NCI-H69 (cell line): ENCODE data around the gene IFNG-AS1.

Experiments
- DNase-seq: peaks from one replicate; lab custom pipeline; 2025; lab: John Stamatoyannopoulos, UW

The IFNG-AS1 gene

DNA sequence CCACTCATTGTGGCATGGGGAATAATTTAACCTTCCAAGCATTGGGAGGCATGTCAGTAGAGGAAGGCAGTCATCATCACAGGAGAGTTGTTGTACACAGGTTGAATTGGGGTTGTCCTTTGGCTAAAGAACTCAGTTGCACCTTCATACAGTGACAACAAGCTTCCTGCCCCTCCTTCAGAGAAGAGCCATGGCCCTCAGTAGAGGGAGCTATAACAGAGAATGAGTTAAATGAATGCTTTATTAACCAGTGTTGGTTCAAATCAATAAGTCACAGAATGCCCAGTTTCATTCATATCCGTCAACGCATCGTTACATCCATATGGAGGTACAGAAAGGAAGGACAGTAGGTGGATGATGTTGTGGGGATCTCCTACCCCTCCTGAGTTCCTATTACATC is 4.8 kb downstream of the IFNG-AS1 start:
- DNase-seq = peak; percentile 3

DNA sequence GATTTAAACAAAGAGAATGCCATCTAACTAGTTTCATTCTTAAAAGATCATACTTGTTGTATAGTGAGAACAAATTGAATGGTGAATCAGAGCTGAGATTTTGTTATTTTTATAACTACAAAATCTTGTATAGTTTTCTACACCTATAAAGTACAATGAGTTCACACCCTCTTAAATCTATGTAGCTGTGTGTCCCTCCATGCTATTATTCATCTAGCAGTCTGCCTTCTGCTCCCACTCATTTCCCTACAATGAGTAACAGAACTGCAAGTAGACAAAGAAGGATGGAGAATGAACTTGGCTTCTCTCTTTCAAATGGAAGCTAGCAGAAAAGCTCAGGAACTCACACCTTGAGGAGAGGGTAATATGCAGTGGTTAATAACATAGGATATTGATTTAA is 7.1 kb downstream of the IFNG-AS1 start:
- DNase-seq = no peak

DNA sequence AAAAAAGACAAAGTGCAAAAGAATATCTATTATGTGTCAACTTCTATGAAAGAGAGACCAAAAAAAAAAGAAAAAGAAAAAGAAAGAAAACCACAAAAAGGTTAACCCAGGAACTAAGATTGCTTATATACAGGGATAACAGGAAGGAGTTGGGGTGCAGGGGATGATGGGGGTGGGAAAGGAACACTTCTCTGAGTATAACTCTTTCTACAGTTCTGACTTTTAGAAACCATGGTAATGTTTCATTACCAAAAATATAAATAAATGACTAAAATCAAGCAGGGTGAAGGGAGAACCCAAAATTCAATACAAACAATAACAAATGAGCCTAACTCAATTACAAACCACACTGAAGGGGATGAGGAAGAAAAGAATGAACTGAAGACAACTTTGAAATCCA is 9.1 kb downstream of the IFNG-AS1 start:
- no peak for DNase-seq

DNA sequence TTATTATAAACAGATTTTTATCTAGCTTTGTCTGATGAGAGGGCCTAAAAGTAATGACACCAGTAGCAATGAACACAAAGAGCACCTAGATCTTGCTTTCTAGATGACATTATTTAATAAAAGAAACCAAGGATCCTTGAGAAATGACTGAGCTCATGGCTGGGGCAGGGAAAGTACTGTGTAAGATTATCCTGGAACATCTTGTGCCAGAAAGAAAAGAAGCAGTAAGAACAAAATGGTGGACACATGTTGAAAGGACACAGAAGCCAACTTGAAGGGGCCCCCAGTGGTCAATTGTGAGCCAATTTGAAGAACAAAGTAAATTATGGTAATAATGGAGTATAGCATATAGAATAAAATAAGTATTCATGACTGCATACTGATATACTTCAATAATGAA is 10.0 kb downstream of the IFNG-AS1 start:
- DNase-seq = no peak

DNA sequence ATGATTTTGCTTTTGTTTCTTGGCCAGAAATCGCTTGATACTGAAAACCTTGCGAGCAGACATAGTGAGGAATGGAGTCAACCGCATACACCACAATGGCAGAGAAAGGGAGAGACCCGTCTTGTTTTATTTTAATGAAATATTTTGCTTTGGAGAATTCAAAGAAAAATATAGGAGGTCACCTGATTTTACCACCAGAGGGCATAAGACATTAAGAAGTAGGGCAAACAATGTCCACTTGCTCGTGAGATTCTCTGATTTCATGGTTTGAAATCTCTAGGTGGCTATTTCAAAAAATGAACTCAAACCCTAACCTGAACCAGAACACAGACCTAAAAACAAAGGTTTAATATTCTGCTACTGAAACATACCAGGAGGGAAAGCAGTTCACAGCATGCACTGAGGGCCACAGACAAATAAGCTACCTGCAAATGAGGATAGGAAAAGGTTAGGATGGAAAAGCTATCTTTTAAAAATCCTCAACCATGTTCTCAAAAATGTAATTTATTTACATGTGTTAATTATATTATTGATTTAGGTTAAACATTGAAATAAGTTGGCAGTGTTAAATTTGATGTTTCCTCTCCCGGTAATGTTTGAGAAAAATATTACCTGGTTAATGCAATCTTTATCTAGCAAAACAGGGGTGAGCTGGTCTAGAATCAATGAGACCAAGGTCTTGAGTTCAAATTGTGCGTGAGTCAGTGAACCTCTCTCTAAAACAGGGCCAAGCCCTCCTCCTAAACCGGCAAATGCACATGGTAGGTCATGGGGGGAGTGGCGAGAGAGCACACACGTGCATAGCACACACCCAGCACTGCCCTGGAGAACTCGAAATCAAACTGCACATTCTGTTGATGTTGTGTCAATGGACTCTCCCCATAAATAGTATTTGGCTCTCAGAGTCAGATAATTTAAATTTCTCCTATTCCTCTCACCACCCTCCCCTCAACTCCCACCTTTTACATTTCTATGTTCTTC is 12.5 kb downstream of the IFNG-AS1 start:
- peak; percentile 48 for DNase-seq

DNA sequence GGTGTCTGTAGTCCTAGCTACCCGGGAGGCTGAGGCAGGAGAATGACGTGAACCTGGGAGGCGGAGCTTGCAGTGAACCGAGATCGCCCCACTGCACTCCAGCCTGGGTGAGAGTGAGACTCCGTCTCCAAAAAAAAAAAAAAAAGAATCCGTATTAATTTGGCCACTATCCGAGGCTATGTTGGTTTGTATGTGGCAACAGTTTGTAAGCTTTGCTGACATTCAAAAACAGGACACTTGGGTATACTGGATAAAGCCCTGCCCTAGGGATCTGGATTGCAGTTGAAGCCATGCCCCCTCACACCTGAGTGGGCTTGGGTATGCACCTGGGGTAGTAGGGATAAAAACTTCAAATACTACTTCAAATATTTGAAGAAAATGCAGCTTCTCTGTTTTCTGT is 14.5 kb downstream of the IFNG-AS1 start:
- no peak for DNase-seq

DNA sequence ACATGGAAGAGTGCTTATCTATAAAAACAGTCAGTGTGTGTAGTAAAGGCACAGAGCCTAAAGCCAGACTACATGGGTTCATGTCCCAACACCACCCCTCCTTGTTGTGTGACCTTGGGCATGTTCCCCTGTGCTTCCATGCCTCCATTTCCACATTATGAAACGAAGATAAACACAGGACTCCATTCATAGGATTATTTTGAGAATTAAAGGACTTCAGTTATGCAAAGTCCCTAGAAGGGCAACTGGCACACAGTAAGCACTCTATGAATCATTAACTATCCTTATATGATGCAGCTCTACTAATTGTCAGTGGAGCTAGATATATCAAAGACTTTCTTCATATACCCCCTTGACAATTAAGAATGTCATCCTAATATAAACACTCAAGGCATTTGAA is 17.8 kb downstream of the IFNG-AS1 start:
- DNase-seq = no peak

DNA sequence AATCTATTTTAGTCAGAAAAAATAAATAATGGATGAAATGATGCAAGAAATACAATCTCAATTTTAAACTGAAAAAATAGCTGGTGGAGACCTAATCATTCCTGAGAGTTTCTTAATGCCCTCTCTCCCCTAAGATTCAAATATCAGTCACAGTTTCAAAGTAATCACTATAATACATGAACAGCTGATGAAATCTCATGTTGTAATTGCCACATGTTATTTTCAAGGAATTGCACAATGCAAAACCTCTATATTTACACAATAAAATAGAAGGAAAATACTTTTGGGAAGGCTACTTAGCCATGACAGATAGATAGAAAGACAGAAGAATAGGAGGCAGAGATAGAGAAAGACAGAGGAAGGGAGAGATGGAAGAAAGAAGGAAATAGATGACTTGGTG is 18.2 kb downstream of the IFNG-AS1 start:
- no peak for DNase-seq

DNA sequence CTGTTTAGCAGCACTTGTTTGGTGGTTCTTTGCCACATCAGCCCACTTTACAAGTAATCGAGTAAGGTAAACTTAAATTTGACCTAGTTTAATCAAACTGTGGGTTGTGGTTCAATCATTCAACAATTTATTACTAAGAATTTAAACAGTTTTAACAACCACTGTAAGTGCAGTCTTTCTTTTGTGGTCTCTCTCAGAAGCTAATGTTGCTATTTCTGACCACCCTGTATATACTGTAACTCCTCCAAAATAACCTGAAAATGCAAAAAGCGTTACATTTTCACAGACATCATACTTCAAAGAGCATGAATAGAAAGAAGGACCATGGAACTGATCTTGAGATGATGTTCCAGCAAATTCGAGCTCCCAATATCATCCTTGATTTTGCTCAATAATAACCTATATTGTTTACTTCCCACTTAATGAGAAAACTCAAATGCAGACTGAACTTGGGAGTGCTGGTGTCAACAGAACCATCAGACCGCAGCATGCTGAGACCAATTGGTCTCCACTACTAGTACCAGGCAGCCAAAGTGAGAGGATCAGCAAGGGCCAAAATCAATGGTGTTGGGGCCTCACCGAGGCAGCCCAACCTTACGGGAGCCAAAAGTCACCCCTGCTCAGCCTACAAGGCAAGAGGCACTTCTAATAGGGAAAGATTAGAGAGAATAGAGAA is 22.1 kb downstream of the IFNG-AS1 start:
- DNase-seq = no peak

DNA sequence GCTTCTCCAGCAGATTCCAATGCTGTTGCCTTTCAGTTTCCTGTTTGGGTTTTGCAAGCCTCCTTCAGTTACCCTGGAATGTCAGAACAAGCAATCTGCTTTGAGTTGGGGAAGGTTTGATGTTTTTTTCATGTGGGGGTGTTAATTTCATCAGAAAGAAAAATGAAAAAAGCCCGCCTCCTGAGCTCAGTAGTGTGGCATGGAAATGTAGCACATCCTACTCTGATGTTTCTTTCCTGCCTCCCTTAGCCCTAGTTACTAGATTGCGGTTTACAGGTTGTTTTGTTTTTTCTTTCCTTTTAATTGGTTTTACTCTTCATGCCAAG is 22.6 kb downstream of the IFNG-AS1 start:
- DNase-seq = no peak

DNA sequence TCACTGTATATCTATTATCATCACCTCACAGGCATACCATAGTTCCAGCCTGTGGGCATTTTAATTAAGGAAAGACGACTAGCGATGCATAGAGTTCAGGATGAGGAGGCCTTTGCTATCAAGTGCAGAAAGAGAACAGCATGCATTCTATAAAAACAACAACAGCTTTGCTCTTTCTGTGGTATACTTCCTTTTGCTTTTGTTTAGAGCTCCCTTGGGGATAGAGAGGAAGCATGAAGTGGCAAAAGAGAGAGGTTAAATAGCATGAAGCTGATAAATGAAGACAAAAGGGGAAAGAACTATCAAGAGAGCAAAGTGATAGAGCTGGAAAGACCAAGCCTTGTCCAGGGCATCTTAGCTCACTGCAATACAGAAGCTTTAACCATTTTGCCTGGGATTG is 23.5 kb downstream of the IFNG-AS1 start:
- peak; percentile 44 for DNase-seq

DNA sequence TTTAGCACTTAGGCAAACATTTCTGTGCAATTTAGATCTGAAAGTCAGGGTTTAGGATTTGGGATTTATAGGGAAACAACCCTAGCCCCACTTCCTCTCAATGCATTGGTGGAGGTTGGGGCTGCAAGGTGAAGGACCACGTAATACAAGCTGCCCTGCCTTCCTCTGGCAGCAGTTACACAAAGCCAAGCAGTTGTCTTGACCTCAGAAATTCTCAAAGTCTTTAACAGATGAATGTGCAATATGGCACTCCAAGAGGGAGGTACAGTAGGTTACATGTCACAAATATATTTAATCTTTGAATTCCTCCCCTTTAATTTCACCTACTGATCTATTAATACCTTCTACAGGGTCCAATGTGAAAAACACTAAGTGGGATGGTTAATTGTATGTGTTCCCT is 23.9 kb downstream of the IFNG-AS1 start:
- DNase-seq = no peak

DNA sequence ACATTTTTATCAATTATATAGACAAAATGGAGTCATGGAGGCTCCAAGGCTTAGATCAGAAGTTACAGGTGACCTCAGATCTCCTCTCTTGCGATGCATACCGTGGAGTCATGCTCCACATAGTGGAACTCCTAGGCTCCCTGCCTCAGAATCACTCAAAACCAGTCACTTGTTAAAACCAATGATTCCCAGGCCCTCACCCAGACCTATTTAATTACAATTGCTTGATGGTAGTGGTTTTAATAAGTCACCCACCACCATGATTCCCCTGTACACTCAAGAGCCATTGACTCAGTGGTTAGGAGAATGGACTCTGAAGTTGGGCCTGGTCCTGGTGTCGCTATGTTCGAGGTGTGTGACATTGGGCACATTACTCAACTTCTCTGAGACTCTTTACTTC is 26.9 kb downstream of the IFNG-AS1 start:
- DNase-seq = no peak

DNA sequence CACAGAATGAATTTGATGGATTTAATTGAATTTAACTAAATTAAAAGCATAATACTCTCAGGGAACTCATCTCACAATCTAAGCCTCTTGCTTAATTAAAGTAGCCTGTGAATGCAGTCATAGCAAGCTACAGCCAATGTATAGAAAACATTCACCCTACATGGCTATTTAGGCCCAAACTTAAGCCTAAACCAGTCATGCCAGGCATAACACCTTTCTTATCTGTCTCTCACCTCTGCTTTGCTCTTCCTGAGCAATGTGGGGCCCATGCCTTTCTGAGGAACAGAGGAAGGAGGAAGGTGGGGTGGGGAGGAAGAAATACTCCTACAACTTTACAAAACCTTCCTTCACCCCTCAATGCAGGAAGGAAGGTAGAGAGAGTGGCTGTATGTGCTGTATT is 29.1 kb downstream of the IFNG-AS1 start:
- DNase-seq = no peak

DNA sequence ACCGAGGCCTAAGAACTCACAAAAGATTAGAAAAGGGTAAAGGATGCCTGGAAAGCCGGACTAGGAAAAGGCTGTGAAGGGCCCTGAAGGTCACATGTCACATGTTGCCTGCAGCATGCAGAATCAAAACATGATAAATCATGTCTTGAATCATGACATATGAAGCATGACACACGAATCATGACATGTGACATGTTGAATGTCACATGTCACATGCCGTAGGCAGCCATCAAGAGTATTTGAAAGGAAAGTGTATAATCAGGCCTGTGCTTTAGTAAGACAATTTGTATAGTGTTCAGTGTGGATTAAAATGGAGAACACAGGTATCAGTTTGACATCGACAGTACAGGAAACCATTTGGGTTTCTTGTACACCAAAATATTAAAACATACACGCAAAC is 30.8 kb downstream of the IFNG-AS1 start:
- no peak for DNase-seq

DNA sequence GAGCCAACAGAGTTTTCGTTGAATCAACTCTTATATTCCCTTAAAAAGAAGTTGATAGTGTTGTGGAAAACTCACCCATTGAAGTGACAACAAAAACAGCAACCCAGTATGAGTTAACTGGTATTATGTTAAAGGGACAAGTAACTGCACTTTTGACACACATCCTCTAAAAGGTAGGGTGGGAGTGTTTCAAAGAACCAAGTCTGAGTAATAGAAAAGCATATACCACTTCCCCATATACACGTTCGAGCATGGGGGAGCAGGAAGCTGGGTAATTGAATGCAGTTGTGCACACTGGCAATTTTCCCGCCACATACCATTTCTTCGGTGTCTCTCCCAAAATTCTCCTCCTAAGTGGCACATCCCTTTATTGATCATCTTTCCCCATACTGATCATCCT is 31.5 kb downstream of the IFNG-AS1 start:
- no peak for DNase-seq

DNA sequence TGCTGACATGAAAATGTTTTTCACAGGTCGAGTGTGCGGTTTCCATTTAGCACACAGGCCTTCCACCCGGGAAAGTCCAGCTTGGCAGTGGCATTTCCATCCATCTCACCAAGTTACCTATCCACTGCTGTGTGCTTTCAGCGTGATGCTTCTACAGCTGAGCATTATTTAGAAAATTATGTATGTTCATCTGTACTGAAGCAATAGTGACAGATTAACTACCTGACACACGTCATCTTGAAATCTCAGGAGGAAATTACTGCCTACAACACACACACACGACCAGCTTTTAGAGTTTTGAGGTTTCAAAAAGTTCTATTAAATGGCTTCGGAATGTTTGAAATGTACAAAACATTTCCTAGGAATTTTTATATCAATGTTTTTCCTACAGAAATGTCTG is 39.4 kb downstream of the IFNG-AS1 start:
- DNase-seq = no peak

DNA sequence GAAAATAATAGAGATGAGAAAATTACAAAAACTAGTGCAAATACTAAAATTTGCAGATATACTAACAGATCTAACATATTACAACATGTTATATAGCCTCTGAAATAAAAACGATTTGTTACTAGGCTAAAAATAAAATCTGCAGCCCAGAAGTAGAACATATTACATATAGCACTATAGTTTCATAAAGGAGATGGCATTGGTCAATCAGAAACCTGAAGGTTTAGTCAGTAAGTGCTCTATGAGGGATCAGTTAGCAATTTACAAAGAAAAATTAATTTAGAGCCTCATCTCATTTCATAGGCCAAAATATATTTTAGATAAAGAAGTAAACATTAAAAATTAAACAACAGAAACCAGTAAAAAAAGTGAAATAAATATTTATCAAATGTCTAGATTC is 41.0 kb downstream of the IFNG-AS1 start:
- no peak for DNase-seq

DNA sequence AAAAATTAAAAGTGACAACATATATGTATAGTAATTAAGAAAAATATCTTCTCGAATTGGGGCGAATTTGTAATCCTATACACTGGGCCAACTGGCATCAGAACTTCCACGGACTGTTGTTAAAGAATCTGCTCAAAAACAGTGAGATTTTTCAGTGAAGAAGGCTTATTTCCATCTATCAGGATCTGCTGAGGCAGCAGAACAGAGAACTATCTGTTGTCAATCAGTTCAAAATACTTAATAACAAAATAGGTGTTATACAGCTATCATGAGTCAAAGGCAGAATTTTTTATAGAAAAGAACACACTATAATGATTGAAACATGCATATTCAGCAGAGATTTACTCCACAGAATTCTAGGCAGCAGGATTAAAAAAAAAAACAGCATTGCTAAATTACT is 41.9 kb downstream of the IFNG-AS1 start:
- no peak for DNase-seq

DNA sequence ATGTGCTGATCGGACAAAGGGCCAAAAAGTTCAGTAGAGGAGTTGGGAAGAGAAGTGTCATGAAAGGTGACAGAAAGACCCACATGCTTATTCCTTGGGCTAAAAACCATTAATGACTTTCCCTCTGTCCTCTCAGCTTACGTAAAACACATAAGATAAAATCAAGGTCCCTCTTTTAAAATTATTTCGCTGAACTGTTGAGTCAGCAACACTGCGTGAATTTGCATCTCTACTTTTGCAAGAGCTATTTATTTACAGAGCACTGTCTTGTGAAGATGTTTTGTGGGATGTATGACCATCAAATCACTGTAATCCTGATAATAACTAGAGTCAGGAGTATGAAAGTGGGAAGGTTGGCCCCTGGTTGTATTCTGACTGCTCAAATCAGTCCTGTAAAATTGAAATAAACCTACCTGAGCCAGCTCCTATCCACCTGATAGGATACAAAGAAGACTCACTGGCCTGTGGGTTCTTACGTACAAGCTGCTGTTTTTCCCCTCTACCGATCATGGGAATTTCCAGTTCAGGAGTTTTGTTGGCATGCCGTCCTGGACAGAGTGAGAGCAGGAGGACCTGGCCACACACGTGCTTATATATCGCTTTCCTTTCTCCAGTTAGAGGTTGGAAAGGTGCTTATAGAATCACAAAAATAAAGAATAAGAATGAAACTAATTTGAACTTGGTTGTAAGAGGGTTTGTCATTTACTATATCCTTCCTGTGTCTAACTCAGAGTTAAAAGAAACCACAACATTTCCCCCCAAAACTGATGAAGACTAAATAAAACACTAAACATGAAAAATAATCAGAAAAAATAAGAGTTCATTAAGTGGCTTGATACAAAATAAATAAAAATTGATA is 42.9 kb downstream of the IFNG-AS1 start:
- DNase-seq = no peak

DNA sequence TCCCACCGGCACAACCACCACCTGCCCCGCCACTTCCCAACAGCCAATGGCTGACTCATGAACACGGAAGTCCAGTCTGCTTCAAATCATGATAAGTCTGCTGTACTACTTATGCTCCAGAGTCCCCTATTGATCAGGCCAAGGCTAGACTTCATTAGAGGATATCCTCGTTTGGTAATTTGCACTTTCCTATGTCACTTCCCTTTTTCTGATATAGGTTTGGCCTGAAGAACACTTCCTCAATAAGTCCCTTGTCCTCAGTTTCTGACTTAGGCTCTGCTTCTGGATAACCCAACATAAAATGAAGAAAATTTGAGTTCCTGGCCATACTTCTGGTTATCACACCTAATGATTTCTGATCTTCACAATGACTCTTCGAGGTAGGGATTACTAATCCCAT is 45.3 kb downstream of the IFNG-AS1 start:
- no peak for DNase-seq

DNA sequence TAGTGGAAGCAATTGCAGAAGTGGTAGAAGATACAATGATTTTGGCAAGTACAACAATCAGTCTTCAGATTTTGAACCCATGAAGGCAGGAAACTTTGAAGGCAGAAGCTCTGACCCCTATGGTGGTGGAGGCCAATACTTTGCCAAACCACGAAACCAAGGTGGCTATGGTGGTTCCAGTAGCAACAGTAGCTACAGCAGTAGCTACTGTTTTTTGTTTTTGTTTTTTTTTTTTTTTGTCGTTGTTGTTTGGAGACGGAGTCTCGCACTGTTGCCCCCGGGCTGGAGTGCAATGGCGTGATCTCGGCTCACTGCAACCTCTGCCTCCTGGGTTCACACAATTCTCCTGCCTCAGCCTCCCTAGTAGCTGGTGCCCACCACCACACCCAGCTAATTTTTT is 47.4 kb downstream of the IFNG-AS1 start:
- DNase-seq = no peak
